Measurements from ENCODE around the gene ARMCX6. TPM values are rescaled to one million over a fixed set of nuclear protein-coding genes. Genes with fewer than 3 reads are reported as not detected.
"Not testable (repeated sequence)": the region's sequence is repeated elsewhere in the genome, so short reads cannot be mapped to it uniquely, and the experiment has no call there.

Gene ARMCX6
- polyA plus RNA-seq (ENCODE audit: insufficient read length): 105 TPM

DNA sequence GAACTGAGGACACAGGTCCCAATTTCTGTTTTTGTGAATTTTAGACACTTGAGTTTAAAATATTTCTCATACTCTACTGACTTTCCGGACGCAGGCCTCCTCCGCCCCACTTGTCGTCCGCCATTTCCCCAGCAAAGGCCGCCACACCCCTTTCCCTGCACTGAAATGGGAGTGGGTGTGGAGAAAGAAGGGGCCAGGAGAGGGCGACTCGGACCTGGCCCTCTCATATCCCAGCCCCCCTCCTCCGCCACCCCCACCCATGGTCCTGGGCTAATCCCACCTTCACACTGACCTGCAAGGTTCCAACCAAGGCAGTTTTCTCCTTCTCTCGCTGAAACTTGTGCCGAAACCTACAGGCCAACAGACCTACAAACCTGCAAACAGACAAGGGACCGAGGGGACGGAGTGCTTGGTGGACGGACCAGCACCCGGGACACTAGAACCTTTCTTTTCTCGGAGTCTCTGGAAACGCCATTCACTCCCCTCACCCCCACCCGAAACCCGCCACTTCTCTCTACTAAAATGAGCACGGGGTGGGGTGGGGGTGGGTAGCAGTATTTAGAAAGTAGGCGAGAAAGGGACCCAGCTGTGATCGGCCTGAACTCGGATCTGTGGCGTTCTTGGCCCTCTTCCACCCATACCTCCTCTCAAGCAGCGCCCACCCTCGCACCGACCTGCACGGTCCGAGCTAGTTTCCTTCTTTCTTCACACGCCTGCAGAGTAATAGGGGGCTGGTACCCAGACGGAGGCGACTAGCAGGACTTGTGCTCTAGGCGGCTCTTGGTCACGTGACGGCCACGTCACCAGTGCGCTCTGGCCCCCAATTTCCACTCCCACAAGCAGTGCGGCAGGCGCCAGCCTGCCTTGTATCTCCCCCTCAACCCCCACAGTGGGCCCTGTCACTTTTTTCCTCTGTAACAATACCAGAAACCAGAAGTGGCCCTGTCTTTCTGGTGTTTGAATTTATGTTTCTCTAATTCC, at the start of gene ARMCX6:
ARMCX6 (minus strand) TSS at position 790 of the 981 bp plus-strand sequence. CDS start 1,380 bp downstream, outside the sequence.
- peak; percentile 88 for DNase-seq

DNA sequence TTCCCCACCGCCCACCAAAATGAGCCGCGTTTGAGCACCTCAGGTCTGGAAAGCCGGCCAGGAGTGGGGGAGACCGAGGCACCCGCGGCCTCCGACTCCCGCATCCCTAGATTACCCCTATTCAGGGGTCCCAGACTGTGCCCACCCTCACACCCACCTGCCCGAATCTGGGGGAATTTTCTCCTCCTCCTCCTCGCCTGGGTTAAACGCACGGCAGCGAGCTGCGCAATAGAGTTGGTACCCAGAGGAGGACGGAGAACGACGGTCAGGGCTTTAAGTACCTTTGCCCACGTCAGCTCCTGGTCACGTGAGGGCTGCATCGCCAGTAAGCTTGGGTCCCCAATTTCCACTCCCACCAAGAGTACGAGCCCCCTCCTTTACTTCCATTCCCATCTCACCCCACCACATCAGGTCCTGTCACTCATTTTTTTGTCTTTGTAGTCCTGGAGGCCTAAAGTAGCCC, 41.8 kb upstream of the ARMCX6 start, which contains the start of gene ARMCX2:
ARMCX2 (minus strand) TSS at position 250 of the 463 bp plus-strand sequence. CDS start 2,262 bp downstream, outside the sequence.
- peak; percentile 71 for DNase-seq

DNA sequence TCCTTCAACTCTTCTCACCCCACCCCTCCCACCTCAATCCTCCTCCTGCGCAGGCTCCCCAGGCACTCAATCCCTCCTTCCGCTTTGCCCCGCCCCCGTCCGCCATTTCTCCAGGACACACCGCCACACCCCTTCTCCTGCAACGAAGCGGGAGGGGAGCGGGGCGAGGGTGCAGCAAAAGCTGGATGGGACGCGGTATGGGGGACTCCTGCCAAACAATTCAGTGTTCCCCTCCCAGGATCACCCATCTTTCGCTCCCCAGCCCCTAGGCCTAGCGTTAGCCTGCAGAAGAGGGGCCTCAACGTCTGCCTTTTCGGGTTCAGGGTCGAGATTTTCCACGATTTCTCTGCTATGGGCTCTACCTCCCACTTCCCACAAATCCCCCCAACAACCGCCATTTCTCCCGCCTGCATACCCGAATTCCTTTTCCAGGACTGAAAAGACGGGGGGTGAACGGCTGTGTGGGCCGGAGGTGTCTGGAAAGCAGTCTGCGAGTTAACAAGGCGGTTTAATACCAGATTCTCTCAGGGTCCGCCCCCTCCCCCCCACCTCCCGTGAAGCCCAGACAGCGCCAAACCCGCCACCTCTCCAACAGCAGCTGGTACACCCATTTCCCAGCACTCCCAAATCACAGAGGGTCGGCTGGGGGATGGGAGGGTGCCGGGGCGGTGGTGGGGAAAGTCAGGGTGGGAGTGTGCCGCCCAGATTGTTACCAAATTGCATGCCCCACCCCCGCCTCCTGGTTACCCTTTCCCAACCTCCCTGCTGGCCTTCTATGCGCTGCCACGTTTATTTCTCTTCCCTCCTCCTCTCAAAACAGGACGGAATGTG, 41.1 kb upstream of the ARMCX6 start:
- peak; percentile 78 for DNase-seq

DNA sequence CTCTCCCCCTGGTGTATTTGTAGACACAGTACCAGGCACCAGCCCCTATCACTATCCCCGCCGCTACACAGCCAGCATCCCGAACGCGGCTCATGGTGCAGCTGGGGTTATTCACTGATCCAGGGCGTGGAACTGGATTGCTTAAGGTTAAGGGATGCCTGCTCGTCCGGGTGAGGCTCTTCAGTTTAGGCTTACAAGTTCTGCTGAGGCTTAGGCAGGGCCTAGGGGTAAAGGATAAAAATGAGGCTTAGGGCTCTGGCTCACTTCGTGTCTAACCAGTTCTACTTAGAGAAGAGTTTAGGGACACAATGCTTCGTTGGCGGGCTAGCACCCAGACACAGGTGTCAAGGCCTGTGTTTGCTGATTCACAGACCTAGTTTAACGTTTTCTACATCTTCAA, 39.7 kb upstream of the ARMCX6 start:
- DNase-seq: no peak

DNA sequence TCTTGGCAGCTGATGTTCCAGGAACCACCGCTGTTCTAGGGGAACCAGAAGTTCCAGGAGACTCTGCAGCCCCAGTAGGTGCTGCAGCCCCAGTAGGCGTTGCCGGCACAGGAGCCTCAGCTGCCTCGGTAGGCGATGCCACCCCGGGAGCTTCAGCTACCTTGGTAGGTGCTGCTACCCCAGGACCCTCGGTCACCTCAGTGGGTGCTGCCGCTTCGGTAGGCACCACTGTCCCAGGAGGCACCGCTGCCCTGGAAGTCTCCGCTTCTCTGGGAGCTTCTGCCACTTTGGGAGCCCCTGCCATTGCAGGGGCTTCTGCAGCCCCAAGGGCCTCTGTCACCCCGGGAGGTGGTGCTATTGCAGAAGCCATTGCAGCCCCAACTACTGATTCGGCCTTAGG, 39.0 kb upstream of the ARMCX6 start:
- no peak for DNase-seq

DNA sequence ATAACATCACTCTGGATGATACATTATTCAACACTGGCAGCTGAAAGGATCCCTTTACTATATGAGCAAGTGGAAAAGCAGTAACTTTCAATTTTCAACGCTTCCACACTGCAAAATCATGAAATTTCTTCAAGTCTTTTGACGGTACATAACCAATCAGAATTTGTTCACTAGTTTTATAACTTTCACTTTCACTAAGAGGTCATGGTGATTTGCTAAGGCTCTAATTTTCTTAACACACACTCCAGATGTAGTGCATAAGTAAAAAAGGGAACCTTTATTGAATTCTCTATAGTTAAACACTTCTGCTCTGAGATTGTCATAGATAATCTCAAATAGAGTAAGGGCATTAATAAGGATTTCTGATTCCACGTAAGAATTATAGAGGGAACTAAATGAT, 37.7 kb upstream of the ARMCX6 start:
- no peak for DNase-seq

DNA sequence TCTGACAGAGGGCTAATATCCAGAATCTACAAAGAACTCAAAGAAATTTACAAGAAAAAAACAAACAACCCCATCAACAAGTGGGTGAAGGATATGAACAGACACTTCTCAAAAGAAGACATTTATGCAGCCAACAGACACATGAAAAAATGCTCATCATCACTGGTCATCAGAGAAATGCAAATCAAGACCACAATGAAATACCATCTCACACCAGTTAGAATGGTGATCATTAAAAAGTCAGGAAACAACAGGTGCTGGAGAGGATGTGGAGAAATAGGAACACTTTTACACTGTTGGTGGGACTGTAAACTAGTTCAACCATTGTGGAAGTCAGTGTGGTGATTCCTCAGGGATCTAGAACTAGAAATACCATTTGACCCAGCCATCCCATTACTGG, 29.9 kb upstream of the ARMCX6 start:
- not testable (repeated sequence) for DNase-seq

DNA sequence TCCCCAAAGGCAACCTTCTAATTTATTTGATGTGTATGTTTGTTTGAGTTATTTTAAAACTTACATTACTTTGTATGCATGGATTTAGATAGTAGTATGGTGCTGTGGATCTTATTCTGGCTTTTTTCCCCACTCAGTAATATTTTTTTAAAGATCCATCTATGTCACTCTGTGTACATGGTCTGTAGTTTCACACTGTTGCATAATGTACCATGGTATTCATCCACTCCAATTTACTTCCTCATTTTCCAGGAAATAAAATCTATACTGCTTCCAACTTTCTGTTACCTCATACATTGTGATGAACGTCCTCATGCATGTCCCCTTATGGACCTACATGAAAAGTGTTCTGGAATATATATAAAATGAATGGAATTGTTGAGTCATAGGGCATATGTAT, 24.3 kb upstream of the ARMCX6 start:
- DNase-seq: no peak

DNA sequence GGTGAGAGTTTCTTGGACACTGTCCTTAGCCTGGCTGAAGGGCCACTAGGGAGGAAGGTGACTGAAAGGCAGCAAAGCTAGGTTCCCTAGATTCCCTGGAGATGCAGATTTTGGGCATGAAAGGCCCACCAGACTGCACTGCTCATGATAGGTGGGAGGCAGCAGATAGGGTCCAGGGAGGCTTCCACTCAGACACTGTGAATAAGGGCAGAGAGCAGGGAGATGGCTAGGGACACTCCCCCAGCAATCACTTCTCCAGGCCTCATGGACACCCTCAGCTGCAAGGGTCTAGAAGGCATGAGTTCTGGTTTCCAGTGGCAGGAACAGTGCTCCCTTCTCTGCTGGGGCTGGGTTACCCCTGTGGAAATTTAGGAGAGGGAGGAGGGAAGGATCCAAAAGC, 21.8 kb upstream of the ARMCX6 start:
- DNase-seq: no peak

DNA sequence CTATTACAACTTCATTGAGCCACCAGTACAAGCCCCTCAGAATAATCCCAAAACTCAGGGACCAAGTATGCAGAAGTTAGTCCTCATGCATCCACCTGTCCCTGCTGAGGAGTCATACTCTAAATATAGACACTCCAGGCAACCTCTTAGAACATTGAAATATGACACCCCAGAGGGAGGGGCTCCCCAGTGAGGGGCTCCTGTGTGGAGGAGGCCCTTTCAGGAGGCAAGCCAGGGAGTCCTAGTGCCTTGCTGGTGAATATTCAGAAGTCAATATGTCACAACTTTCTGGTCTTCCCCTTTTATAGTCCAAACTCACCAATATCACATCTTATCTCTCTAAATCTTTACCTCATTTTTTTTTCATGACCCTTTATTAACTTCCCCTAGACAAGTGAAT, 1.6 kb upstream of the ARMCX6 start:
- no peak for DNase-seq

DNA sequence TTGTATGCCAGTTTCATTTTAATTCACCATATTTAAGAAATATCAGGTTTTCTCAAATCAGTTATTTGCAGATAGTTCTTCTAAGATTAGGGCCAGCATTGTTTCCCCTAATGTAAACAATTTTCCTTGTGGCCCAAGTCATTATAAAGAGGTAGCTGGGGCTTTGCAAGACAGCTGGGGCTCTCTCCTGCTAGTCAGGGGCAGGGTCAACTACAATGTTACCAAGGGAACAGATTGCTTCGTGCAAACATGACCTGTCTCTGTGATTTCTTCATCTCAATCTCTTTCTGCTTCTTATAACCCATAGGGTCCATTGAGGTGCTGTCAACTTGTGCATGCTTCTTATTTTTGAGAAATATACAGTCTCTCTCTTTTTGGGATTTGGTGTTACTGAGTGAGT, 12.1 kb downstream of the ARMCX6 start:
- no peak for DNase-seq

DNA sequence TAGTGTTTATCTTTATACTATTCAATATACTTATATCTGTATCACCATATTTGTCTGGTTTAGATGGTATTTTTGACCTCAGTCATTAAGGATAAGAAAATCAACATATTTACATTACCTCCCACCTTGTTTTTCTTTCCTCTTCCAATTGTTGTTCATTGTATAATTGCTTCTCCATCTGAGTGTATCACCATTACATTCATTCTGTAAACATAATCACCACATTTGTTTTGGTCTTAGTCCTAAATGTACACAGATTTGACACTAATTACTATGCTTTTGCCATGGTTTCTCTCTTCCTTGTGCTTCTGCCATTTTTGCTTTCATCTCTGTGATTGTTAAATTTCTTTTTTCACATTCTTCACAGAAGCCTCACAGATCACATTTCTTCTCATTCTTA, 12.7 kb downstream of the ARMCX6 start:
- no peak for DNase-seq

DNA sequence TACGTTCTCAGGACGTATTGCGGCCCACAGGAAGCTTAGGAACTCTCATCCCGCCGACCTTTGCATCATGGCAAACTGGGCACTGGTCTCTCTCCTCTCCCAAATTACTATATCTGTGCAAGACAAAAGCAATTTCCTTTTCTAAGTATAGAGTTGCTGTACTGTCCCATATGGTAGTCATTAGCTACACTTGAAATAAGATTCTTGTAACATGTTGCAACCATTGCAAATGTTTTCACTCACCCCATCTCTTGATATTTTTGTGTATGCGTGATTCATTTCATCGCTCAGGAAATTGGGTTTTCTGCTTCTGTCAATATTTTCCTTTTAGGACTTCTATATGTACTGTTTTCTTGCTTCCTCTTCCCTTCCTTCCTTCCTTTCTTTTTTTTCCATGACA, 15.7 kb downstream of the ARMCX6 start:
- no peak for DNase-seq

DNA sequence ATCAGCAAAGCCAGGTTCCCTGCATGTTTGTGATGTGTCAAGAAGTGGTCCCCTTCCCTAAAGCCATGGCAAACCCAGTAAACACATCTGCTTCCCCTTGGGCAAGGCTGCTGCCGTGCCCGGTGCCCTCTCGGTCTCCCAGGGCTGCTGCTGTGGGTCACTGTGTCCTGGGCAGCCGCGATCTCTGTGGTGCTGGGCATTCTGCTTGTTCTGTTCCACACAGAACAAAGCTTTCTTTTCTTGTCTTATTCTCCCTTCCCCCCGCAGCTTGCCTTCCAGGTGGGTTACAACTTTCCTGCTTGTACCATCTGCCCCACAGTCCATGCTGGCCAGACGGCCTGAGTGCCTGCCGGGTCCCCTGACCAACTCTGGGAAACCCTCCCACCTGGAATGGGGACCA, 18.2 kb downstream of the ARMCX6 start:
- not testable (repeated sequence) for DNase-seq

DNA sequence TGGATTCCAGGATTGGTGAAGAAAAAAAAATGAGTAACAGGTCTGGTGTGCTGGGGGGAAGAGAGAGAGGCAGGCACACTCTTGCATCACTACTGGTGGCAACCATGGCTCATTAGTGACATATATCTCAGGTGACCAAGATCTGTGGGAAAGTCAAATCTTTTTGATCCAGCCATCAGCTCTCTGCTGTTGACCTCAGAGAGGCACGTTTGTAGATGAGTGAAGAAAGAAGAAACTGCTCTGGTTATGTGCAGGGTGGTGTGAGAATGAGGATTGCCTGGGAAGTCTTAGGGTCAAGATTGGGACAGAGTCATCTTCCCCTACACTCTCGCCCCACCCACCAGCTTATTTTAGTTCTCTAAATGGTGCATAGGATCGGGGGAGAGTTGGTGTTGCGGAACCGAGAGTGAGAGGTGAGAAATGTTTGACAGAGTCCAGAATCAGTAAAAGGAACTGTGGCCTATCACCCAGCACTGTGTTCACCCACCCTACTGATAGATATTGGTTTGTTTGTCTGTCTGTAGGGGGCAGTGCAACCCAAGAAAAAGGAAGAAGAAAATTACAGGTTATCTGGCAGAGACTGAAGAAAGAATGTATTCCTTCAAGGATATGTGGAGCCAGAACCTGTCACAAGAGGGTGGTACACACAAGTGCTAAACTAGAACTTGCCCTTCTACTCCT, 21.9 kb downstream of the ARMCX6 start:
- peak; percentile 49 for DNase-seq

Other genes with a start within 250 kb of the ARMCX6 start
- gene BTK, start 231.8 kb downstream of the ARMCX6 start, polyA plus RNA-seq (ENCODE audit: insufficient read length): 3.8 TPM
- 1,337 TPM for gene RPL36A, start 227.0 kb downstream of the ARMCX6 start, polyA plus RNA-seq (ENCODE audit: insufficient read length)
- 15.0 TPM for gene GLA, start 210.1 kb downstream of the ARMCX6 start, polyA plus RNA-seq (ENCODE audit: insufficient read length)
- 60.1 TPM for gene HNRNPH2, start 209.8 kb downstream of the ARMCX6 start, polyA plus RNA-seq (ENCODE audit: insufficient read length)
- gene ARMCX4, start 132.5 kb downstream of the ARMCX6 start, polyA plus RNA-seq (ENCODE audit: insufficient read length): 49.6 TPM
- 87.1 TPM for gene ARMCX1, start 67.5 kb downstream of the ARMCX6 start, polyA plus RNA-seq (ENCODE audit: insufficient read length)
- gene ARMCX3, start 5.2 kb upstream of the ARMCX6 start, polyA plus RNA-seq (ENCODE audit: insufficient read length): 132 TPM
- 131 TPM for gene ARMCX2, start 41.9 kb upstream of the ARMCX6 start, polyA plus RNA-seq (ENCODE audit: insufficient read length)